HepG2 (cell line): ENCODE results near the gene TMEM253. TPM values are rescaled to one million over a fixed set of nuclear protein-coding genes. Genes with fewer than 3 reads are reported as not detected.

ENCODE experiments used
- CREB3 ChIP-seq: sonication (generic); formaldehyde crosslinking; IDR thresholded peaks from 2 replicates; pipeline ENCODE4 v1.5.0; 2020; ENCODE audit warnings: missing genetic modification reagents
- FIP1L1 ChIP-seq: fragments of 200-400 bp; formaldehyde crosslinking; IDR thresholded peaks from 2 replicates; pipeline ENCODE4 v1.6.1; 2018; ENCODE audit warnings: low read depth, mild to moderate bottlenecking, low read length, moderate library complexity, borderline replicate concordance; ENCODE audit not compliant: insufficient read depth
- FOSL2 ChIP-seq: sonication (generic); formaldehyde crosslinking; IDR thresholded peaks from 2 replicates; pipeline ENCODE4 v1.4.0; 2020; ENCODE audit warnings: missing genetic modification reagents
- GABPA ChIP-seq, 2 experiments: IDR thresholded peaks; 2 replicates each; pipeline ENCODE4 v1.6.1; 2011 to 2016; ENCODE audit warnings: low read depth in 2 of 2, low read length in 1 of 2, missing biosample characterization in 1 of 2, missing genetic modification characterization in 1 of 2
- GATAD1 ChIP-seq: IDR thresholded peaks from 2 replicates; pipeline ENCODE4 v1.6.1; 2016; ENCODE audit warnings: missing genetic modification reagents, missing compliant biosample characterization
- HNRNPLL ChIP-seq: fragments of 200-400 bp; formaldehyde crosslinking; IDR thresholded peaks from 2 replicates; pipeline ENCODE4 v1.6.1; 2017; ENCODE audit warnings: mild to moderate bottlenecking, low read depth, low read length; ENCODE audit not compliant: poor library complexity, severe bottlenecking
- KDM5A ChIP-seq: fragments of 200-600 bp; sonication (generic); IDR thresholded peaks from 2 replicates; pipeline ENCODE4 v1.7.0; 2018; ENCODE audit warnings: antibody characterized with exemption, mild to moderate bottlenecking, low read length, borderline replicate concordance
- ZFP36L2 ChIP-seq: sonication (generic); formaldehyde crosslinking; IDR thresholded peaks from 2 replicates; pipeline ENCODE4 v1.4.0; 2020; ENCODE audit warnings: missing genetic modification reagents
- ZIK1 ChIP-seq: sonication (generic); formaldehyde crosslinking; IDR thresholded peaks from 2 replicates; pipeline ENCODE4 v1.5.0; 2020; ENCODE audit warnings: mild to moderate bottlenecking, low read depth, missing genetic modification reagents, borderline replicate concordance
- polyA plus RNA-seq, 8 experiments: library from polyadenylated mRNA; depleted of rRNA in 3 of 8; stranded (reverse) in 7 of 8; unstranded in 1 of 8; fragments of >200 nt; fragmentation: Illumina TruSeq in 4 of 8; extraction: Trizol in 4 of 8; gene quantifications; 2 replicates each; pipeline versions ENCODE4 v1.2.1 to v1.2.3, GENCODE V29; 2011 to 2016; ENCODE audit warnings: low read depth in 4 of 8, missing spikeins in 1 of 8, mixed read lengths in 1 of 8; ENCODE audit not compliant: insufficient read depth in 1 of 8
- total RNA-seq, 5 experiments: library from RNA; depleted of rRNA; stranded (reverse); fragments of >200 nt; fragmentation: Illumina TruSeq; extraction: Trizol; gene quantifications; 2 replicates each; pipeline ENCODE4 v1.2.3, GENCODE V29; 2016; ENCODE audit warnings: low read depth in 1 of 5
- TF ChIP-seq, protein P1 (sequence below): sonication (generic); formaldehyde crosslinking; IDR thresholded peaks from 2 replicates; pipeline ENCODE4 v1.5.0; 2020; ENCODE audit warnings: mild to moderate bottlenecking, missing genetic modification reagents, borderline replicate concordance
- TF ChIP-seq, protein P2 (sequence below): sonication (generic); formaldehyde crosslinking; IDR thresholded peaks from 2 replicates; pipeline ENCODE4 v1.4.0; 2020; ENCODE audit warnings: mild to moderate bottlenecking, missing genetic modification reagents, borderline replicate concordance
- TF ChIP-seq, protein P3 (sequence below): sonication (generic); formaldehyde crosslinking; IDR thresholded peaks from 2 replicates; pipeline ENCODE4 v1.4.0; 2020; ENCODE audit warnings: missing genetic modification reagents

TMEM253 gene
- total and polyA plus RNA-seq, 2 of the 13 experiments (the other 11 are each of a cell fraction or from before 2014, with no cell fraction given), result 0.29 to 0.45 TPM

- TF ChIP-seq, protein P1, sequence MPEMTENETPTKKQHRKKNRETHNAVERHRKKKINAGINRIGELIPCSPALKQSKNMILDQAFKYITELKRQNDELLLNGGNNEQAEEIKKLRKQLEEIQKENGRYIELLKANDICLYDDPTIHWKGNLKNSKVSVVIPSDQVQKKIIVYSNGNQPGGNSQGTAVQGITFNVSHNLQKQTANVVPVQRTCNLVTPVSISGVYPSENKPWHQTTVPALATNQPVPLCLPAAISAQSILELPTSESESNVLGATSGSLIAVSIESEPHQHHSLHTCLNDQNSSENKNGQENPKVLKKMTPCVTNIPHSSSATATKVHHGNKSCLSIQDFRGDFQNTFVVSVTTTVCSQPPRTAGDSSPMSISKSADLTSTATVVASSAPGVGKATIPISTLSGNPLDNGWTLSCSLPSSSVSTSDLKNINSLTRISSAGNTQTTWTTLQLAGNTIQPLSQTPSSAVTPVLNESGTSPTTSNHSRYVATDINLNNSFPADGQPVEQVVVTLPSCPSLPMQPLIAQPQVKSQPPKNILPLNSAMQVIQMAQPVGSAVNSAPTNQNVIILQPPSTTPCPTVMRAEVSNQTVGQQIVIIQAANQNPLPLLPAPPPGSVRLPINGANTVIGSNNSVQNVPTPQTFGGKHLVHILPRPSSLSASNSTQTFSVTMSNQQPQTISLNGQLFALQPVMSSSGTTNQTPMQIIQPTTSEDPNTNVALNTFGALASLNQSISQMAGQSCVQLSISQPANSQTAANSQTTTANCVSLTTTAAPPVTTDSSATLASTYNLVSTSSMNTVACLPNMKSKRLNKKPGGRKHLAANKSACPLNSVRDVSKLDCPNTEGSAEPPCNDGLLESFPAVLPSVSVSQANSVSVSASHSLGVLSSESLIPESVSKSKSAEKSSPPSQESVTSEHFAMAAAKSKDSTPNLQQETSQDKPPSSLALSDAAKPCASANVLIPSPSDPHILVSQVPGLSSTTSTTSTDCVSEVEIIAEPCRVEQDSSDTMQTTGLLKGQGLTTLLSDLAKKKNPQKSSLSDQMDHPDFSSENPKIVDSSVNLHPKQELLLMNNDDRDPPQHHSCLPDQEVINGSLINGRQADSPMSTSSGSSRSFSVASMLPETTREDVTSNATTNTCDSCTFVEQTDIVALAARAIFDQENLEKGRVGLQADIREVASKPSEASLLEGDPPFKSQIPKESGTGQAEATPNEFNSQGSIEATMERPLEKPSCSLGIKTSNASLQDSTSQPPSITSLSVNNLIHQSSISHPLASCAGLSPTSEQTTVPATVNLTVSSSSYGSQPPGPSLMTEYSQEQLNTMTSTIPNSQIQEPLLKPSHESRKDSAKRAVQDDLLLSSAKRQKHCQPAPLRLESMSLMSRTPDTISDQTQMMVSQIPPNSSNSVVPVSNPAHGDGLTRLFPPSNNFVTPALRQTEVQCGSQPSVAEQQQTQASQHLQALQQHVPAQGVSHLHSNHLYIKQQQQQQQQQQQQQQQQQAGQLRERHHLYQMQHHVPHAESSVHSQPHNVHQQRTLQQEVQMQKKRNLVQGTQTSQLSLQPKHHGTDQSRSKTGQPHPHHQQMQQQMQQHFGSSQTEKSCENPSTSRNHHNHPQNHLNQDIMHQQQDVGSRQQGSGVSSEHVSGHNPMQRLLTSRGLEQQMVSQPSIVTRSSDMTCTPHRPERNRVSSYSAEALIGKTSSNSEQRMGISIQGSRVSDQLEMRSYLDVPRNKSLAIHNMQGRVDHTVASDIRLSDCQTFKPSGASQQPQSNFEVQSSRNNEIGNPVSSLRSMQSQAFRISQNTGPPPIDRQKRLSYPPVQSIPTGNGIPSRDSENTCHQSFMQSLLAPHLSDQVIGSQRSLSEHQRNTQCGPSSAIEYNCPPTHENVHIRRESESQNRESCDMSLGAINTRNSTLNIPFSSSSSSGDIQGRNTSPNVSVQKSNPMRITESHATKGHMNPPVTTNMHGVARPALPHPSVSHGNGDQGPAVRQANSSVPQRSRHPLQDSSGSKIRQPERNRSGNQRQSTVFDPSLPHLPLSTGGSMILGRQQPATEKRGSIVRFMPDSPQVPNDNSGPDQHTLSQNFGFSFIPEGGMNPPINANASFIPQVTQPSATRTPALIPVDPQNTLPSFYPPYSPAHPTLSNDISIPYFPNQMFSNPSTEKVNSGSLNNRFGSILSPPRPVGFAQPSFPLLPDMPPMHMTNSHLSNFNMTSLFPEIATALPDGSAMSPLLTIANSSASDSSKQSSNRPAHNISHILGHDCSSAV (CRISPR knock-in tag), result 0 out of 2 replicates have a peak, but pooled peaks have one; percentile 84
- no peak for TF ChIP-seq GABPA (IDR thresholded peaks at IDR 0.05; ENCODE audit: low read depth, low read length)
- no peak for TF ChIP-seq GABPA (CRISPR knock-in tag; IDR thresholded peaks at IDR 0.05; ENCODE audit: low read depth)
- TF ChIP-seq, protein P2, sequence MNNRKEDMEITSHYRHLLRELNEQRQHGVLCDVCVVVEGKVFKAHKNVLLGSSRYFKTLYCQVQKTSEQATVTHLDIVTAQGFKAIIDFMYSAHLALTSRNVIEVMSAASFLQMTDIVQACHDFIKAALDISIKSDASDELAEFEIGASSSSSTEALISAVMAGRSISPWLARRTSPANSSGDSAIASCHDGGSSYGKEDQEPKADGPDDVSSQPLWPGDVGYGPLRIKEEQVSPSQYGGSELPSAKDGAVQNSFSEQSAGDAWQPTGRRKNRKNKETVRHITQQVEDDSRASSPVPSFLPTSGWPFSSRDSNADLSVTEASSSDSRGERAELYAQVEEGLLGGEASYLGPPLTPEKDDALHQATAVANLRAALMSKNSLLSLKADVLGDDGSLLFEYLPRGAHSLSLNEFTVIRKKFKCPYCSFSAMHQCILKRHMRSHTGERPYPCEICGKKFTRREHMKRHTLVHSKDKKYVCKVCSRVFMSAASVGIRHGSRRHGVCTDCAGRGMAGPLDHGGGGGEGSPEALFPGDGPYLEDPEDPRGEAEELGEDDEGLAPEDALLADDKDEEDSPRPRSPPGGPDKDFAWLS (CRISPR knock-in tag), result 0 out of 2 replicates have a peak, but pooled peaks have one; percentile 36
- peak; percentile 70 for TF ChIP-seq FOSL2
- TF ChIP-seq CREB3, result no peak
- TF ChIP-seq, protein P3, sequence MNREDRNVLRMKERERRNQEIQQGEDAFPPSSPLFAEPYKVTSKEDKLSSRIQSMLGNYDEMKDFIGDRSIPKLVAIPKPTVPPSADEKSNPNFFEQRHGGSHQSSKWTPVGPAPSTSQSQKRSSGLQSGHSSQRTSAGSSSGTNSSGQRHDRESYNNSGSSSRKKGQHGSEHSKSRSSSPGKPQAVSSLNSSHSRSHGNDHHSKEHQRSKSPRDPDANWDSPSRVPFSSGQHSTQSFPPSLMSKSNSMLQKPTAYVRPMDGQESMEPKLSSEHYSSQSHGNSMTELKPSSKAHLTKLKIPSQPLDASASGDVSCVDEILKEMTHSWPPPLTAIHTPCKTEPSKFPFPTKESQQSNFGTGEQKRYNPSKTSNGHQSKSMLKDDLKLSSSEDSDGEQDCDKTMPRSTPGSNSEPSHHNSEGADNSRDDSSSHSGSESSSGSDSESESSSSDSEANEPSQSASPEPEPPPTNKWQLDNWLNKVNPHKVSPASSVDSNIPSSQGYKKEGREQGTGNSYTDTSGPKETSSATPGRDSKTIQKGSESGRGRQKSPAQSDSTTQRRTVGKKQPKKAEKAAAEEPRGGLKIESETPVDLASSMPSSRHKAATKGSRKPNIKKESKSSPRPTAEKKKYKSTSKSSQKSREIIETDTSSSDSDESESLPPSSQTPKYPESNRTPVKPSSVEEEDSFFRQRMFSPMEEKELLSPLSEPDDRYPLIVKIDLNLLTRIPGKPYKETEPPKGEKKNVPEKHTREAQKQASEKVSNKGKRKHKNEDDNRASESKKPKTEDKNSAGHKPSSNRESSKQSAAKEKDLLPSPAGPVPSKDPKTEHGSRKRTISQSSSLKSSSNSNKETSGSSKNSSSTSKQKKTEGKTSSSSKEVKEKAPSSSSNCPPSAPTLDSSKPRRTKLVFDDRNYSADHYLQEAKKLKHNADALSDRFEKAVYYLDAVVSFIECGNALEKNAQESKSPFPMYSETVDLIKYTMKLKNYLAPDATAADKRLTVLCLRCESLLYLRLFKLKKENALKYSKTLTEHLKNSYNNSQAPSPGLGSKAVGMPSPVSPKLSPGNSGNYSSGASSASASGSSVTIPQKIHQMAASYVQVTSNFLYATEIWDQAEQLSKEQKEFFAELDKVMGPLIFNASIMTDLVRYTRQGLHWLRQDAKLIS (CRISPR knock-in tag), result 0 out of 2 replicates have a peak, but pooled peaks have one; percentile 81
- TF ChIP-seq FIP1L1, result 0 out of 2 replicates have a peak, but pooled peaks have one; percentile 66
- TF ChIP-seq GATAD1 (CRISPR knock-in tag), result peak; percentile 80
- peak; percentile 62 for TF ChIP-seq HNRNPLL
- peak; percentile 39; the same call in 1 of the 2 replicates for TF ChIP-seq KDM5A
- TF ChIP-seq ZIK1, result peak; percentile 93
- TF ChIP-seq ZFP36L2 (CRISPR knock-in tag), result no peak; the same call in 1 of the 2 replicates
Observed at GRCh38 chr14:21092273-21093011, 8.4 kb upstream of the TMEM253 start (continued).
